HCT116 (cell line): ENCODE data around the gene ZBTB47. TPM values are rescaled to one million over a fixed set of nuclear protein-coding genes. Genes with fewer than 3 reads are reported as not detected.

Experiments used
- ATAC-seq: fragments of 200-7000 bp; cut with Tn5 transposase; 2 replicates; pipeline ENCODE4 v1.9.1; 2020; ENCODE audit warnings: mild to moderate bottlenecking, moderate library complexity
- BruUV-seq: library from RNA; stranded (reverse); fragments of 400-500 nt; replicated peaks from 2 replicates; lab custom pipeline; 2021; lab: Mats Ljungman, UMichigan
- CTCF ChIA-PET: fragments of 300-600 bp; sonication (Branson Sonifier 250); formaldehyde crosslinking; loops from one replicate; lab custom pipeline; 2021; ENCODE audit warnings: antibody characterized with exemption; lab: Charles Lee
- POLR2A ChIA-PET: fragments of 300-600, 350-600 bp; sonication (Branson Sonifier 250); formaldehyde crosslinking; loops from one replicate; lab custom pipeline; 2021; ENCODE audit warnings: antibody characterized with exemption; lab: Charles Lee
- RAD21 ChIA-PET, 2 experiments: fragments of 300-600 bp; sonication (Branson Sonifier 250); formaldehyde crosslinking; loops; one replicate each; lab custom pipeline; 2023; ENCODE audit warnings: low total read pairs in 2 of 2; ENCODE audit not compliant: uncharacterized antibody in 2 of 2, unreplicated experiment in 2 of 2, low non-redundant PET in 1 of 2; lab: Charles Lee
- DNase-seq: peaks from one replicate; pipeline ENCODE4 v3.0.0-alpha.2; 2010; ENCODE audit warnings: low read depth, low spot score
- H2AFZ ChIP-seq: fragments of 200-600 bp; shearing (Covaris generic), sonication (generic); 2 replicates; pipeline ENCODE4 v1.6.1; 2017; ENCODE audit warnings: low read depth, mixed run types, mixed read lengths, antibody characterized with exemption, low read length; ENCODE audit not compliant: poor library complexity, severe bottlenecking
- H3K27ac ChIP-seq: 2 replicates; pipeline ENCODE4 v1.5.1; 2012; ENCODE audit warnings: low read depth, low read length
- H3K27me3 ChIP-seq: fragments of 200-600 bp; sonication (generic); 2 replicates; pipeline ENCODE4 v1.6.1; 2016; ENCODE audit warnings: mixed run types, low read length, mixed read lengths; ENCODE audit not compliant: insufficient read depth
- H3K36me3 ChIP-seq, 2 experiments: fragments of 200-500 bp in 1 of 2; fragments of 200-600 bp in 1 of 2; sonication (Bioruptor generic) in 1 of 2; sonication (generic) in 1 of 2; 2 replicates each; pipeline versions ENCODE4 v1.5.1 to v1.6.1; 2014 to 2016; ENCODE audit warnings: low read length in 2 of 2, inconsistent platforms in 1 of 2, mixed read lengths in 1 of 2, mixed run types in 1 of 2; ENCODE audit not compliant: insufficient read depth in 2 of 2, control insufficient read depth in 1 of 2
- H3K4me1 ChIP-seq, 2 experiments: fragments of 200-600 bp in 1 of 2; sonication (generic) in 1 of 2; 2 replicates each; pipeline versions ENCODE4 v1.5.1 to v1.6.1; 2012 to 2017; ENCODE audit warnings: low read length in 2 of 2, inconsistent platforms in 1 of 2, mild to moderate bottlenecking in 1 of 2, mixed read lengths in 1 of 2, mixed run types in 1 of 2, moderate library complexity in 1 of 2; ENCODE audit not compliant: insufficient read depth in 2 of 2, control insufficient read depth in 1 of 2
- H3K4me2 ChIP-seq: fragments of 200-600 bp; sonication (generic); 2 replicates; pipeline ENCODE4 v1.6.1; 2017; ENCODE audit warnings: mixed run types, low read length, mixed read lengths
- H3K4me3 ChIP-seq, 2 experiments: fragments of 200-600 bp in 1 of 2; sonication (generic) in 1 of 2; replicated peaks in 1 of 2; 2 replicates each; pipeline ENCODE4 v1.5.1; 2011 to 2016; ENCODE audit warnings: low read length in 2 of 2, control low read depth in 1 of 2, low read depth in 1 of 2, mild to moderate bottlenecking in 1 of 2, mixed read lengths in 1 of 2, mixed run types in 1 of 2
- H3K79me2 ChIP-seq: fragments of 200-600 bp; sonication (generic); 2 replicates; pipeline ENCODE4 v1.6.1; 2017; ENCODE audit warnings: mild to moderate bottlenecking, mixed run types, low read length, moderate library complexity, mixed read lengths; ENCODE audit not compliant: insufficient read depth
- H3K9ac ChIP-seq: fragments of 200-600 bp; sonication (generic); 2 replicates; pipeline ENCODE4 v1.6.1; 2016; ENCODE audit warnings: low read length, mixed read lengths
- H3K9me2 ChIP-seq: fragments of 200-600 bp; sonication (generic), shearing (Covaris generic); 2 replicates; pipeline ENCODE4 v1.6.1; 2017; ENCODE audit warnings: mixed run types, mild to moderate bottlenecking, moderate library complexity; ENCODE audit not compliant: insufficient read depth
- H3K9me3 ChIP-seq, 2 experiments: fragments of 200-500 bp in 1 of 2; fragments of 200-600 bp in 1 of 2; sonication (Bioruptor generic) in 1 of 2; sonication (generic) in 1 of 2; 2 replicates each; pipeline ENCODE4 v1.6.1; 2014 to 2017; ENCODE audit warnings: low read length in 2 of 2, mixed read lengths in 2 of 2, inconsistent platforms in 1 of 2, low read depth in 1 of 2, mild to moderate bottlenecking in 1 of 2, mixed run types in 1 of 2, moderate library complexity in 1 of 2; ENCODE audit not compliant: control insufficient read depth in 1 of 2, insufficient read depth in 1 of 2
- H4K20me1 ChIP-seq: fragments of 200-600 bp; sonication (generic), shearing (Covaris generic); 2 replicates; pipeline ENCODE4 v1.6.1; 2017; ENCODE audit warnings: mixed run types, mild to moderate bottlenecking, moderate library complexity; ENCODE audit not compliant: insufficient read depth
- CBX3 ChIP-seq: IDR thresholded peaks from 2 replicates; pipeline ENCODE4 v1.6.1; 2012; ENCODE audit warnings: low read depth
- CEBPB ChIP-seq: IDR thresholded peaks from 2 replicates; pipeline ENCODE4 v1.6.1; 2012; ENCODE audit warnings: low read depth
- EGR1 ChIP-seq: IDR thresholded peaks from 2 replicates; pipeline ENCODE4 v1.6.1; 2012; ENCODE audit warnings: low read depth
- ELF1 ChIP-seq: IDR thresholded peaks from 2 replicates; pipeline ENCODE4 v1.6.1; 2012; ENCODE audit warnings: low read depth, borderline replicate concordance
- EZH2 ChIP-seq: fragments of 200-600 bp; sonication (generic); IDR thresholded peaks from 2 replicates; pipeline ENCODE4 v1.6.1; 2017; ENCODE audit warnings: antibody characterized with exemption, mixed run types
- RAD21 ChIP-seq: IDR thresholded peaks from 2 replicates; pipeline ENCODE4 v1.6.1; 2012; ENCODE audit warnings: low read depth, mild to moderate bottlenecking
- SP1 ChIP-seq: IDR thresholded peaks from 2 replicates; pipeline ENCODE4 v1.6.1; 2012; ENCODE audit warnings: low read depth
- SRF ChIP-seq: IDR thresholded peaks from 2 replicates; pipeline ENCODE4 v1.6.1; 2012; ENCODE audit warnings: low read depth
- YY1 ChIP-seq: IDR thresholded peaks from 2 replicates; pipeline ENCODE4 v1.6.1; 2011; ENCODE audit warnings: low read length, low read depth, moderate library complexity, mild to moderate bottlenecking; ENCODE audit not compliant: insufficient replicate concordance; ENCODE audit errors: extremely low read depth
- ZFX ChIP-seq: fragments of 450-650 bp; IDR thresholded peaks from 2 replicates; pipeline ENCODE4 v1.6.1; 2017
- ZNF274 ChIP-seq: fragments of 200-500 bp; sonication (Bioruptor generic); IDR thresholded peaks from 2 replicates; pipeline ENCODE4 v1.6.1; 2014; ENCODE audit warnings: mild to moderate bottlenecking, low read depth, low read length, inconsistent platforms
- intact Hi-C: fragments of 100-400 bp; cut with micrococcal nuclease; formaldehyde crosslinking; loops from 2 replicates; pipeline ENCODE4 v1.10.0; 2022
- total RNA-seq: library from RNA; stranded (reverse); gene quantifications from one replicate; pipeline ENCODE4 v1.2.1, GENCODE V29; 2021; ENCODE audit not compliant: unreplicated experiment
- TF ChIP-seq, protein P1 (sequence below): IDR thresholded peaks from 2 replicates; pipeline ENCODE4 v1.6.1; 2012
- TF ChIP-seq, protein P2 (sequence below): IDR thresholded peaks from 2 replicates; pipeline ENCODE4 v1.6.1; 2012
- TF ChIP-seq, protein P3 (sequence below), 3 experiments: fragments of 200-600 bp in 1 of 3; sonication (generic) in 1 of 3; IDR thresholded peaks in 2 of 3; conservative IDR thresholded peaks in 1 of 3; 2 replicates each; pipeline ENCODE4 v1.5.1; 2012 to 2017; ENCODE audit warnings: low read depth in 2 of 3, low read length in 2 of 3, antibody characterized with exemption in 1 of 3, borderline replicate concordance in 1 of 3, control low read depth in 1 of 3, mild to moderate bottlenecking in 1 of 3, mixed read lengths in 1 of 3, mixed run types in 1 of 3, moderate library complexity in 1 of 3; ENCODE audit not compliant: insufficient read depth in 1 of 3
- TF ChIP-seq, protein P4 (sequence below): IDR thresholded peaks from 2 replicates; pipeline ENCODE4 v1.6.1; 2012; ENCODE audit warnings: low read depth
- TF ChIP-seq, protein P5 (sequence below): IDR thresholded peaks from 2 replicates; pipeline ENCODE4 v1.6.1; 2011; ENCODE audit warnings: mild to moderate bottlenecking, low read length, moderate library complexity; ENCODE audit not compliant: insufficient replicate concordance; ENCODE audit errors: extremely low read depth

The ZBTB47 gene
- total RNA-seq, 1 experiment from 2014 or later: 6.3 TPM

DNA sequence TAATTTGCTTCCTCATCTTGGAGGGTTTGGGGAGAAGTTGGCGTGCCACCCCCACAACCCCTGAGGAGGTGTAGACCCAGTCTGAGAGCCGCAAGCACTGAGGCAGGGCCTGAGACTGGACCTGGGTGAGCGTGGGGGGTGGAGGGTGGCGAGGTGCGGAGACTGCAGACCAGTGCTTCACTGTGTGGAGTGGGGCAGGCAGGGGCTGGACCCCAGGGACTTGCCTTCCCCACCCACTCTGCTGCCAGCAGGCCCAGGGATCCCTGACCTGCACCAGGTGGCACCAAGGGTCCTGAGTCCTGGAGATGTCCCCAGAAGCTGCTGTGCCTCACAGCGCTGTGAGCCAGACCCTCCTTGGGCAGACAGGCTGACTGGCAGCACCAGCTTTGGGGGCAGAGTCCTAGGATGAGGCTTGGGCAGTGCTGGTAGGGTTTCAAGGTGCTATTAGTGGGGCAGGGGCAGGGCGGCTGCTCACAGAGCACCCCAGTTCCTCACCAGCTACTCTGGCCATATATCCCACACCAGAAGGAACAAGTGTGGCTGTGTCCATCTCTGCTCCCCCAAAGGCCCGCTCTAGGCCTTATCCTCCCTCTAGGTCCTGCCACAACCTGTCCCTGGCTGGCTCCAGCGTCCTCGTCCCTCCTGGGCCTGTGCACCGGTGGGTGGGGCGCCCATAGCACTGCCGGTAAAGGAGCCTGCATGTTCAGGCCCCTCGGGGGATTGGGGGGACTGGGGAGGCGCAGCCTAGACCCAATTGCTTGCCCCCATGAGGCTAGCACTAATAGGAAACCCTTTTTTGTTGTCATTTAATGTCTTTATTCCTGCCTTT is 11.8 kb downstream of the ZBTB47 start:
- Histone ChIP-seq H3K4me2 (no peak overlapping the region), H3K27ac (no peak overlapping the region), H3K4me1 (no peaks in the 10 kb centered on the region), H3K9me2 (no peaks in the 10 kb centered on the region), H3K27me3 (no peaks in the 10 kb centered on the region), H3K4me3 (no peak overlapping the region), H4K20me1 (no peaks in the 10 kb centered on the region), H3K9me3 (no peaks in the 10 kb centered on the region), H3K36me3 (0 out of 4 replicates have a peak, but pooled peaks cover 0 to 3% of the 10 kb centered on the region in 2 experiments), H3K79me2 (no peaks in the 10 kb centered on the region), H3K9ac (no peak overlapping the region), H2AFZ (no peak overlapping the region)
- TF ChIP-seq, protein P1, sequence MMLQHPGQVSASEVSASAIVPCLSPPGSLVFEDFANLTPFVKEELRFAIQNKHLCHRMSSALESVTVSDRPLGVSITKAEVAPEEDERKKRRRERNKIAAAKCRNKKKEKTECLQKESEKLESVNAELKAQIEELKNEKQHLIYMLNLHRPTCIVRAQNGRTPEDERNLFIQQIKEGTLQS: no peak
- TF ChIP-seq, protein P2, sequence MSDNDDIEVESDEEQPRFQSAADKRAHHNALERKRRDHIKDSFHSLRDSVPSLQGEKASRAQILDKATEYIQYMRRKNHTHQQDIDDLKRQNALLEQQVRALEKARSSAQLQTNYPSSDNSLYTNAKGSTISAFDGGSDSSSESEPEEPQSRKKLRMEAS: no peak
- no peak for TF ChIP-seq SRF
- no peak for TF ChIP-seq EGR1
- TF ChIP-seq, protein P3, sequence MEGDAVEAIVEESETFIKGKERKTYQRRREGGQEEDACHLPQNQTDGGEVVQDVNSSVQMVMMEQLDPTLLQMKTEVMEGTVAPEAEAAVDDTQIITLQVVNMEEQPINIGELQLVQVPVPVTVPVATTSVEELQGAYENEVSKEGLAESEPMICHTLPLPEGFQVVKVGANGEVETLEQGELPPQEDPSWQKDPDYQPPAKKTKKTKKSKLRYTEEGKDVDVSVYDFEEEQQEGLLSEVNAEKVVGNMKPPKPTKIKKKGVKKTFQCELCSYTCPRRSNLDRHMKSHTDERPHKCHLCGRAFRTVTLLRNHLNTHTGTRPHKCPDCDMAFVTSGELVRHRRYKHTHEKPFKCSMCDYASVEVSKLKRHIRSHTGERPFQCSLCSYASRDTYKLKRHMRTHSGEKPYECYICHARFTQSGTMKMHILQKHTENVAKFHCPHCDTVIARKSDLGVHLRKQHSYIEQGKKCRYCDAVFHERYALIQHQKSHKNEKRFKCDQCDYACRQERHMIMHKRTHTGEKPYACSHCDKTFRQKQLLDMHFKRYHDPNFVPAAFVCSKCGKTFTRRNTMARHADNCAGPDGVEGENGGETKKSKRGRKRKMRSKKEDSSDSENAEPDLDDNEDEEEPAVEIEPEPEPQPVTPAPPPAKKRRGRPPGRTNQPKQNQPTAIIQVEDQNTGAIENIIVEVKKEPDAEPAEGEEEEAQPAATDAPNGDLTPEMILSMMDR (IDR thresholded peaks at IDR 0.05 in 2 of 3, conservative IDR thresholded peaks at IDR 0.05 in 1 of 3; ENCODE audit: borderline replicate concordance in 1 of 3, insufficient read depth in 1 of 3, low read depth in 2 of 3, low read length in 2 of 3): no peak
- no peak for TF ChIP-seq YY1
- TF ChIP-seq ZNF274: no peak
- TF ChIP-seq, protein P4, sequence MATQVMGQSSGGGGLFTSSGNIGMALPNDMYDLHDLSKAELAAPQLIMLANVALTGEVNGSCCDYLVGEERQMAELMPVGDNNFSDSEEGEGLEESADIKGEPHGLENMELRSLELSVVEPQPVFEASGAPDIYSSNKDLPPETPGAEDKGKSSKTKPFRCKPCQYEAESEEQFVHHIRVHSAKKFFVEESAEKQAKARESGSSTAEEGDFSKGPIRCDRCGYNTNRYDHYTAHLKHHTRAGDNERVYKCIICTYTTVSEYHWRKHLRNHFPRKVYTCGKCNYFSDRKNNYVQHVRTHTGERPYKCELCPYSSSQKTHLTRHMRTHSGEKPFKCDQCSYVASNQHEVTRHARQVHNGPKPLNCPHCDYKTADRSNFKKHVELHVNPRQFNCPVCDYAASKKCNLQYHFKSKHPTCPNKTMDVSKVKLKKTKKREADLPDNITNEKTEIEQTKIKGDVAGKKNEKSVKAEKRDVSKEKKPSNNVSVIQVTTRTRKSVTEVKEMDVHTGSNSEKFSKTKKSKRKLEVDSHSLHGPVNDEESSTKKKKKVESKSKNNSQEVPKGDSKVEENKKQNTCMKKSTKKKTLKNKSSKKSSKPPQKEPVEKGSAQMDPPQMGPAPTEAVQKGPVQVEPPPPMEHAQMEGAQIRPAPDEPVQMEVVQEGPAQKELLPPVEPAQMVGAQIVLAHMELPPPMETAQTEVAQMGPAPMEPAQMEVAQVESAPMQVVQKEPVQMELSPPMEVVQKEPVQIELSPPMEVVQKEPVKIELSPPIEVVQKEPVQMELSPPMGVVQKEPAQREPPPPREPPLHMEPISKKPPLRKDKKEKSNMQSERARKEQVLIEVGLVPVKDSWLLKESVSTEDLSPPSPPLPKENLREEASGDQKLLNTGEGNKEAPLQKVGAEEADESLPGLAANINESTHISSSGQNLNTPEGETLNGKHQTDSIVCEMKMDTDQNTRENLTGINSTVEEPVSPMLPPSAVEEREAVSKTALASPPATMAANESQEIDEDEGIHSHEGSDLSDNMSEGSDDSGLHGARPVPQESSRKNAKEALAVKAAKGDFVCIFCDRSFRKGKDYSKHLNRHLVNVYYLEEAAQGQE: no peak
- TF ChIP-seq ELF1: no peak
- no peak for TF ChIP-seq ZFX
- TF ChIP-seq CBX3: no peak
- no peak for TF ChIP-seq RAD21
- no peak for TF ChIP-seq EZH2
- TF ChIP-seq, protein P5, sequence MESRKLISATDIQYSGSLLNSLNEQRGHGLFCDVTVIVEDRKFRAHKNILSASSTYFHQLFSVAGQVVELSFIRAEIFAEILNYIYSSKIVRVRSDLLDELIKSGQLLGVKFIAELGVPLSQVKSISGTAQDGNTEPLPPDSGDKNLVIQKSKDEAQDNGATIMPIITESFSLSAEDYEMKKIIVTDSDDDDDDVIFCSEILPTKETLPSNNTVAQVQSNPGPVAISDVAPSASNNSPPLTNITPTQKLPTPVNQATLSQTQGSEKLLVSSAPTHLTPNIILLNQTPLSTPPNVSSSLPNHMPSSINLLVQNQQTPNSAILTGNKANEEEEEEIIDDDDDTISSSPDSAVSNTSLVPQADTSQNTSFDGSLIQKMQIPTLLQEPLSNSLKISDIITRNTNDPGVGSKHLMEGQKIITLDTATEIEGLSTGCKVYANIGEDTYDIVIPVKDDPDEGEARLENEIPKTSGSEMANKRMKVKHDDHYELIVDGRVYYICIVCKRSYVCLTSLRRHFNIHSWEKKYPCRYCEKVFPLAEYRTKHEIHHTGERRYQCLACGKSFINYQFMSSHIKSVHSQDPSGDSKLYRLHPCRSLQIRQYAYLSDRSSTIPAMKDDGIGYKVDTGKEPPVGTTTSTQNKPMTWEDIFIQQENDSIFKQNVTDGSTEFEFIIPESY: no peak
- no peak for TF ChIP-seq CEBPB
- no peak for TF ChIP-seq SP1
- RAD21 ChIA-PET: no interaction called here
- CTCF ChIA-PET: no interaction called here
- intact Hi-C loops: no loop called here
- no TSS peak for BruUV-seq
- no peak for DNase-seq
- POLR2A ChIA-PET: no interaction called here
- no peak for ATAC-seq
